SKM-1 treated with dmso at 0.1 percent for 144 hours (cell line): ENCODE data around the gene CCNF.
"Not testable (repeated sequence)": the region's sequence is repeated elsewhere in the genome, so short reads cannot be mapped to it uniquely, and the experiment has no call there.

Experiments used
- DNase-seq: peaks from one replicate; lab custom pipeline; 2025; ENCODE audit not compliant: unreplicated experiment; lab: John Stamatoyannopoulos, UW

The CCNF gene

GRCh38 chr16:2470603-2471015 is 41.4 kb downstream of the CCNF start:
- no peak for DNase-seq

GRCh38 chr16:2471016-2471652 is 41.9 kb downstream of the CCNF start, which contains the start of gene NTN3:
NTN3 (plus strand) TSS chr16:2471297; CDS start chr16:2471702, 405 bp downstream.
- DNase-seq: no peak

- no peak for DNase-seq
Measured at GRCh38 chr16:2471653-2472487, 42.6 kb downstream of the CCNF start.

GRCh38 chr16:2472488-2472864 is 43.2 kb downstream of the CCNF start:
- no peak for DNase-seq

GRCh38 chr16:2472885-2473445 is 43.7 kb downstream of the CCNF start:
- DNase-seq: no peak

GRCh38 chr16:2473446-2473926 is 44.2 kb downstream of the CCNF start:
- peak; percentile 21 for DNase-seq

GRCh38 chr16:2473999-2474876 is 45.0 kb downstream of the CCNF start:
- peak; percentile 22 for DNase-seq

GRCh38 chr16:2474877-2475412 is 45.7 kb downstream of the CCNF start, which contains the start of gene TBC1D24:
TBC1D24 (plus strand) TSS chr16:2475127; CDS start chr16:2496149, 21,022 bp downstream.
- peak; percentile 50 for DNase-seq

GRCh38 chr16:2475413-2476344 is 46.4 kb downstream of the CCNF start:
- no peak for DNase-seq

- no peak for DNase-seq
Measured at GRCh38 chr16:2476345-2476720, 47.1 kb downstream of the CCNF start.

GRCh38 chr16:2476741-2477140 is 47.5 kb downstream of the CCNF start:
- DNase-seq: no peak

GRCh38 chr16:2477327-2477726 is 48.1 kb downstream of the CCNF start:
- no peak for DNase-seq

GRCh38 chr16:2478279-2478678 is 49.0 kb downstream of the CCNF start:
- no peak for DNase-seq

GRCh38 chr16:2479996-2480395 is 50.7 kb downstream of the CCNF start:
- DNase-seq: not testable (repeated sequence)

GRCh38 chr16:2480948-2481347 is 51.7 kb downstream of the CCNF start:
- no peak for DNase-seq

- DNase-seq: no peak
Measured at GRCh38 chr16:2481676-2482075, 52.4 kb downstream of the CCNF start.

GRCh38 chr16:2482249-2482648 is 53.0 kb downstream of the CCNF start:
- no peak for DNase-seq

GRCh38 chr16:2482708-2483534 is 53.7 kb downstream of the CCNF start:
- DNase-seq: no peak
